ENCODE results near the gene MTCP1. TPM values are rescaled to one million over a fixed set of nuclear protein-coding genes. Genes with fewer than 3 reads are reported as not detected.

Gene MTCP1
- total and polyA plus RNA-seq, 2 of the 8 experiments (the other 6 are each of a cell fraction or from before 2014, with no cell fraction given) = 1.2 to 12.3 TPM

DNA sequence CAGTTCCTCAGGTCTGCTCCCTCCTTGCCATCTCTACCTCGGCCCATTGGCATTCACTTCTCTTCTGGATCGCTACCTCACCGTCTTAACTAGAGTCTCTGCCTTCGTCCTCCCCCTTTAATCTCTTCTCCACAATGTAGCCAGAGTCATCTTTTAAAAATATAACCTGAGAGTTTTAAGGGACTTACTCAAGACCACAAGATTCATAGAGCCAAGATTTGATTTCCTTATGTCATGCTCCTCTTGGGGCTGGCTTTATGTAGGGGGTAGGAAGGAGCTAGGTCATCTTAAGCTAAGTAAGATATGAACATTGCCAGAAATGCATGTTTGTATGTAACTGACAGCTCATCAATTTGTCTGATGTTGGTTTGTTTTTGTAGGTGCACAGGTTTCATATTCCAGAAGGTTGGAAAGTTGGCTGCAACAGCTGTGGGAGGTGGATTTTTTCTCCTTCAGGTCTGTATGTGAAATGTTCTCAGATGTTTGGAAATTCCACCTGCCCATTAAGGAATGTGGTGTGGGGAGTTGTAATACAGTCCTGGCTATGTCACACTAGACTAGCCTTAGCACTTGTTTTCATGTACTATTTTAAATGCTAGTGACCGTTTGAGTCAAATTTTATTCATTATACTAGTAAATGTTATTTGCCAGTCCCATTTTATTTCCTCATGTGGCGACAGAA is 24.7 kb downstream of the MTCP1 start (continued):
- TF ChIP-seq CHD7 (IDR thresholded peaks at IDR 0.05; ENCODE audit: insufficient replicate concordance, low read length) (no peak), CHD1 (IDR thresholded peaks at IDR 0.05; ENCODE audit: low read depth, low read length) (no peak), KDM1A (IDR thresholded peaks at IDR 0.05; ENCODE audit: borderline replicate concordance, low read length) (no peak), SP4 (IDR thresholded peaks at IDR 0.05; ENCODE audit: low read length) (no peak), HDAC2 (IDR thresholded peaks at IDR 0.05; ENCODE audit: borderline replicate concordance in 1 of 2, low read depth in 2 of 2, low read length in 2 of 2) (no peak), BCL11A (IDR thresholded peaks at IDR 0.05; ENCODE audit: low read depth in 2 of 2, low read length in 2 of 2) (no peak), KDM5A (IDR thresholded peaks at IDR 0.05; ENCODE audit: low read length) (no peak), EGR1 (IDR thresholded peaks at IDR 0.05; ENCODE audit: borderline replicate concordance, low read depth, low read length) (no peak), GABPA (IDR thresholded peaks at IDR 0.05; ENCODE audit: borderline replicate concordance, insufficient read depth, low read length) (no peak), SIN3A (conservative IDR thresholded peaks at IDR 0.05 in 1 of 2, IDR thresholded peaks at IDR 0.05 in 1 of 2; ENCODE audit: low read depth in 1 of 2, low read length in 2 of 2) (no peak)
